ENCODE results near the gene TIGD1. TPM values are rescaled to one million over a fixed set of nuclear protein-coding genes. Genes with fewer than 3 reads are reported as not detected.
"Not testable (repeated sequence)": the region's sequence is repeated elsewhere in the genome, so short reads cannot be mapped to it uniquely, and the experiment has no call there.

TIGD1 gene
- total RNA-seq, 5 donors from 2014 or later (not counting 1 experiment from before 2014, with no cell fraction given), result 15.6 to 20.4 (median 16.9) TPM

- ChIA-PET CTCF (no interaction called here), POLR2A (no interaction called here)
- Mint-ChIP-seq H3K4me3 (no peak overlapping the region), H3K27ac (no peak overlapping the region), H3K36me3 (no peaks in the 10 kb centered on the region), H3K27me3 (peaks cover 19 to 30% of the 10 kb centered on the region in 2 donors), H3K9me3 (no peaks in the 10 kb centered on the region), H3K4me1 (peaks cover 4 to 7% (median 4%) of the 10 kb centered on the region in 3 donors)
- WGBS (ENCODE audit: insufficient coverage), result 83% methylated on average over 6 of the region's 14 CpGs
- no peaks in the 10 kb centered on the region for H3K36me3 ChIP-seq (ENCODE audit: control insufficient read depth in 2 of 2, extremely low read depth in 1 of 2, insufficient read depth in 1 of 2, low read length in 1 of 2)
- peaks cover 0 to 9% of the 10 kb centered on the region in 2 experiments for H3K4me1 ChIP-seq (ENCODE audit: control insufficient read depth in 1 of 2, extremely low read depth in 1 of 2, insufficient read depth in 2 of 2, low read length in 2 of 2)
- H3K4me3 ChIP-seq (ENCODE audit: control insufficient read depth in 1 of 2, extremely low read depth in 1 of 2, low read length in 1 of 2), result no peak overlapping the region
- DNase-seq (no peak), ATAC-seq (replicated peaks in 1 of 4) (no peak)
- peaks cover 0 to 60% of the 10 kb centered on the region in 2 experiments for H3K27me3 ChIP-seq (replicated peaks in 1 of 2; ENCODE audit: control insufficient read depth in 2 of 2, extremely low read depth in 1 of 2, insufficient read depth in 2 of 2, low read length in 1 of 2)
- H3K9me3 ChIP-seq, result no peaks in the 10 kb centered on the region
- no peak overlapping the region for H3K27ac ChIP-seq (ENCODE audit: low read length)
Observed at GRCh38 chr2:232534940-232535651, 15.3 kb downstream of the TIGD1 start.

DNA sequence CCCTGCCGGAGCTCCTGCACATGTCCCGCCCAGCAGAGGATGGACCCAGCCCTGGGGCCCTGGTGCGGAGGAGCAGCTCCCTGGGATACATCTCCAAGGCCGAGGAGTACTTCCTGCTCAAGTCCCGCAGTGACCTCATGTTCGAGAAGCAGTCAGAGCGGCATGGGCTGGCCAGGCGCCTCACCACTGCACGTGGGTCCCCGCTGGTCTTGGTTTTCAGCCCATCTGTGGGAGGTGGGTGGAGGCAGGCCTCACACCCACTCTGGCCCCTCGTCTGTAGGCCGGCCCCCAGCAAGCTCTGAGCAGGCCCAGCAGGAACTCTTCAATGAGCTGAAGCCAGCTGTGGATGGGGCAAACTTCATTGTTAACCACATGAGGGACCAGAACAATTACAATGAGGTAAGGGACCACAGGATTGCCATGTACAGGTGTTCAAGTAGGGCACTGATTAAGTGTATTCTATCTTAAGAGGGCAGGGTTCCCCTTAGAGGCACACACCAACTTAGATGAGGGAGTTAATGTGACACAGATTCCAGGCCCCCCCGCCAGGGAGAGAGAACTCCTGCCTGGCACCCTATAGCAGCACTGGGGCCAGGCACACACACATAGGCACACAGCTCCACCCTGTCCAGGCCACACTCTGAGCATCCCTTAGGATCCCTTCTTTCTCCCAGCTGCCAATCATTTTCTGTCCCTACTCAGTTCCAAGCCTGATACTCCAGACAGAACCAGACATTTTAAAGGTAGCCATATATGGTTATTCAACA is 16.2 kb downstream of the TIGD1 start:
- 81% methylated on average over 11 of the region's 13 CpGs for WGBS (ENCODE audit: insufficient coverage)
- H3K9me3 ChIP-seq, result no peaks in the 10 kb centered on the region
- Mint-ChIP-seq H3K4me1 (peaks cover 6 to 9% (median 7%) of the 10 kb centered on the region in 3 donors), H3K27me3 (peaks cover 19 to 30% of the 10 kb centered on the region in 2 donors), H3K27ac (no peak overlapping the region), H3K36me3 (no peaks in the 10 kb centered on the region), H3K4me3 (no peak overlapping the region), H3K9me3 (no peaks in the 10 kb centered on the region)
- ATAC-seq (replicated peaks in 1 of 4) (no peak), DNase-seq (no peak)
- peaks cover 0 to 6% of the 10 kb centered on the region in 2 experiments for H3K4me1 ChIP-seq (ENCODE audit: control insufficient read depth in 1 of 2, extremely low read depth in 1 of 2, insufficient read depth in 2 of 2, low read length in 2 of 2)
- H3K27ac ChIP-seq (ENCODE audit: low read length), result no peak overlapping the region
- no peak overlapping the region for H3K4me3 ChIP-seq (ENCODE audit: control insufficient read depth in 1 of 2, extremely low read depth in 1 of 2, low read length in 1 of 2)
- peaks cover 0 to 67% of the 10 kb centered on the region in 2 experiments for H3K27me3 ChIP-seq (replicated peaks in 1 of 2; ENCODE audit: control insufficient read depth in 2 of 2, extremely low read depth in 1 of 2, insufficient read depth in 2 of 2, low read length in 1 of 2)
- H3K36me3 ChIP-seq (ENCODE audit: control insufficient read depth in 2 of 2, extremely low read depth in 1 of 2, insufficient read depth in 1 of 2, low read length in 1 of 2), result no peaks in the 10 kb centered on the region
- ChIA-PET CTCF (no interaction called here), POLR2A (no interaction called here)

DNA sequence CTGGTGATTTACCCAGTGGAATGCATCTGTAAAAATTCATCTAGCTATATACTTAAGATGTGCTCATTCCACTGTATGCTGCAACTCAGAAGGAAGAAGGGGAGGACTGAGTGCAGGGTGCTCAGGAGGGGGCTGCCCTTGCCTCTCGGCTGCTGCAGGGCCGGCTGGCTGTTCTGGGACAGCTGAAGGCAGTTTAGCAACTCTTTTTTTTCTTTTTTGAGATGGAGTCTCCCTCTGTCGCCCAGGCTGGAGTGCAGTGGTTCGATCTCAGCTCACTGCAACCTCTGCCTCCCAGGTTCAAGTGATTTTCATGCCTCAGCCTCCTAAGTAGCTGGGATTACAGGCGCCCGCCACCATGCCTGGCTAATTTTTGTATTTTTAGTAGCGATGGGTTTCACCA is 17.5 kb downstream of the TIGD1 start:
- CTCF ChIA-PET; ATAC-seq (replicated peaks in 1 of 4); DNase-seq; H3K9me3 ChIP-seq; H3K36me3 ChIP-seq (ENCODE audit: control insufficient read depth in 2 of 2, extremely low read depth in 1 of 2, insufficient read depth in 1 of 2, low read length in 1 of 2); H3K27ac ChIP-seq (ENCODE audit: low read length); H3K4me3 Mint-ChIP-seq; H3K4me3 ChIP-seq (ENCODE audit: control insufficient read depth in 1 of 2, extremely low read depth in 1 of 2, low read length in 1 of 2); H3K27ac Mint-ChIP-seq; H3K36me3 Mint-ChIP-seq; H3K9me3 Mint-ChIP-seq; POLR2A ChIA-PET: not testable (repeated sequence)
- Histone ChIP-seq H3K4me1 (ENCODE audit: control insufficient read depth in 1 of 2, extremely low read depth in 1 of 2, insufficient read depth in 2 of 2, low read length in 2 of 2) (peaks cover 0 to 15% of the 10 kb centered on the region in 2 experiments), H3K27me3 (replicated peaks in 1 of 2; ENCODE audit: control insufficient read depth in 2 of 2, extremely low read depth in 1 of 2, insufficient read depth in 2 of 2, low read length in 1 of 2) (peaks cover 0 to 73% of the 10 kb centered on the region in 2 experiments)
- WGBS (ENCODE audit: insufficient coverage), result 84% methylated on average over 5 of the region's 7 CpGs
- Mint-ChIP-seq H3K27me3 (peaks cover 27 to 35% of the 10 kb centered on the region in 2 donors), H3K4me1 (peaks cover 13 to 15% (median 14%) of the 10 kb centered on the region in 3 donors)

DNA sequence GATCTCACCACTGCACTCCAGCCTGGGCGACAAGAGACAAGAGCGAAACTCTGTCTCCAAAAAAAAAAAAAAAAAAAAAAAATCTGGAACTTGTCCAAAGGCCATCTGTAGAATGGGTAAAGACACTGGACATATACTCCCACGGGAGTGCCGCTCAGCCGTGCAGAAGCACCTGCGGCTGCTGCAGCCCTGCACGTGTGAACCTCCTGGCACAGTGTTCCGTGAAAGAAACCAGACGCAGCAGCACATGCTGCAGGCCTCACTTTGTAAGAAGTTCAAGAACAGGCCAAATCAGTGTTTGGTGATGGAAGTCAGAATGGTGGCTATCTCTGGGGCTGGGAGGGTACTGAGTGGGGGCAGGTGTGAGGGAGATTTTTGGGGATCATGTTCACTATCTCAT is 17.9 kb downstream of the TIGD1 start:
- Mint-ChIP-seq H3K27ac (no peak overlapping the region), H3K4me3 (no peak overlapping the region), H3K9me3 (no peaks in the 10 kb centered on the region), H3K4me1 (peaks cover 13 to 16% (median 14%) of the 10 kb centered on the region in 3 donors), H3K27me3 (peaks cover 27 to 36% of the 10 kb centered on the region in 2 donors), H3K36me3 (no peaks in the 10 kb centered on the region)
- Histone ChIP-seq H3K9me3 (no peaks in the 10 kb centered on the region), H3K27ac (ENCODE audit: low read length) (no peak overlapping the region), H3K27me3 (replicated peaks in 1 of 2; ENCODE audit: control insufficient read depth in 2 of 2, extremely low read depth in 1 of 2, insufficient read depth in 2 of 2, low read length in 1 of 2) (peaks cover 0 to 73% of the 10 kb centered on the region in 2 experiments), H3K4me3 (ENCODE audit: control insufficient read depth in 1 of 2, extremely low read depth in 1 of 2, low read length in 1 of 2) (no peak overlapping the region), H3K36me3 (ENCODE audit: control insufficient read depth in 2 of 2, extremely low read depth in 1 of 2, insufficient read depth in 1 of 2, low read length in 1 of 2) (no peaks in the 10 kb centered on the region), H3K4me1 (ENCODE audit: control insufficient read depth in 1 of 2, extremely low read depth in 1 of 2, insufficient read depth in 2 of 2, low read length in 2 of 2) (peaks cover 0 to 15% of the 10 kb centered on the region in 2 experiments)
- POLR2A ChIA-PET, result no interaction called here
- WGBS (ENCODE audit: insufficient coverage), result 85% methylated on average over 8 of the region's 9 CpGs
- no peak for ATAC-seq (replicated peaks in 1 of 4)
- no peak for DNase-seq
- CTCF ChIA-PET, result interaction anchor here in 1 of 2 donors (0.8 kb wide), 1 partner anchor 1327 kb away, joined by 5 read pairs; no protein-coding TSS in a partner anchor

DNA sequence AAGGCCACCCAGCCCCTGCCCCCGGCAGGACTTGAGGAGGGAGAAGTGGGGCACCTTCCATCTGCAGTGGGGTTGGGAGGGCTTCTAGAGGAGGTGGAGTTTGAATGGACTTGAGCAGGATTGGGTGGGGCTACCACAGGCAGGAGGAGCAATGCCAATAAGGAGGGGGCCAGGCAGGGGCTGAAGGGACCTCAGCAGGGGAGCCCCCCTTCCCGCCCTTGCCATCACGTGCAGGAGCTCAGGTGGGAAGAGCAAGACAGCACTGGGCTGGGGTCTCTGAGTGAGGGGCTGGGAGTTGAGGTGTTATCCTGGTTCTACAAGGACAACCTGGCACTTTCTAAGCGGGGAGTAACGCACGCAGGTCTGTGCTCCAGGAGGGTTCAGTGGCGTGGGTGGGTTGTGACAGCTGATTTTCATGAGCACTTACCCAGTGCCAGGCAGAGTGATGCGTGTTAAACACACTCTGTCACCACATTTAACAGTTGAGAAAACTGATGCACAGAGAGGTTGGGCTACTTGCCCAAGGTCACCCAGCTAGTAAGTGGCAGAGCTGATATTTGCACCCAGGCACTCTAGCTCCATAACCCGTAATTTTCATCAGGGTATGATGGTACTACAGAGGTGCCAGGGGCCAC is 19.6 kb downstream of the TIGD1 start:
- Mint-ChIP-seq H3K27ac (peak overlapping the region in 1 of 2 donors; percentile 49), H3K9me3 (no peaks in the 10 kb centered on the region), H3K4me1 (peaks cover 13 to 16% (median 14%) of the 10 kb centered on the region in 3 donors), H3K36me3 (no peaks in the 10 kb centered on the region), H3K27me3 (peaks cover 20 to 46% of the 10 kb centered on the region in 2 donors), H3K4me3 (no peak overlapping the region)
- ChIA-PET POLR2A (no interaction called here), CTCF (no interaction called here)
- WGBS (ENCODE audit: insufficient coverage), result 80% methylated on average over 7 of the region's 9 CpGs
- no peaks in the 10 kb centered on the region for H3K36me3 ChIP-seq (ENCODE audit: control insufficient read depth in 2 of 2, extremely low read depth in 1 of 2, insufficient read depth in 1 of 2, low read length in 1 of 2)
- H3K27me3 ChIP-seq (replicated peaks in 1 of 2; ENCODE audit: control insufficient read depth in 2 of 2, extremely low read depth in 1 of 2, insufficient read depth in 2 of 2, low read length in 1 of 2), result peaks cover 2 to 74% of the 10 kb centered on the region in 2 experiments
- ATAC-seq (replicated peaks in 1 of 4) (no peak), DNase-seq (no peak)
- no peak overlapping the region for H3K4me3 ChIP-seq (ENCODE audit: control insufficient read depth in 1 of 2, extremely low read depth in 1 of 2, low read length in 1 of 2)
- H3K27ac ChIP-seq (ENCODE audit: low read length), result no peak overlapping the region
- H3K4me1 ChIP-seq (ENCODE audit: control insufficient read depth in 1 of 2, extremely low read depth in 1 of 2, insufficient read depth in 2 of 2, low read length in 2 of 2), result peaks cover 0 to 15% of the 10 kb centered on the region in 2 experiments
- no peaks in the 10 kb centered on the region for H3K9me3 ChIP-seq

- Mint-ChIP-seq H3K9me3 (no peaks in the 10 kb centered on the region), H3K4me3 (no peak overlapping the region), H3K36me3 (no peaks in the 10 kb centered on the region), H3K4me1 (peaks cover 13 to 16% (median 14%) of the 10 kb centered on the region in 3 donors), H3K27me3 (peaks cover 20 to 45% of the 10 kb centered on the region in 2 donors), H3K27ac (no peak overlapping the region)
- Histone ChIP-seq H3K36me3 (ENCODE audit: control insufficient read depth in 2 of 2, extremely low read depth in 1 of 2, insufficient read depth in 1 of 2, low read length in 1 of 2) (no peaks in the 10 kb centered on the region), H3K4me3 (ENCODE audit: control insufficient read depth in 1 of 2, extremely low read depth in 1 of 2, low read length in 1 of 2) (no peak overlapping the region), H3K27ac (ENCODE audit: low read length) (no peak overlapping the region), H3K4me1 (ENCODE audit: control insufficient read depth in 1 of 2, extremely low read depth in 1 of 2, insufficient read depth in 2 of 2, low read length in 2 of 2) (peaks cover 0 to 15% of the 10 kb centered on the region in 2 experiments), H3K9me3 (no peaks in the 10 kb centered on the region), H3K27me3 (replicated peaks in 1 of 2; ENCODE audit: control insufficient read depth in 2 of 2, extremely low read depth in 1 of 2, insufficient read depth in 2 of 2, low read length in 1 of 2) (peaks cover 2 to 74% of the 10 kb centered on the region in 2 experiments)
- CTCF ChIA-PET, result no interaction called here
- DNase-seq, result no peak
- WGBS (ENCODE audit: insufficient coverage), result 90% methylated on average over 12 of the region's 17 CpGs
- no peak for ATAC-seq (replicated peaks in 1 of 4)
- POLR2A ChIA-PET, result no interaction called here
Observed at GRCh38 chr2:232529806-232530547, 20.4 kb downstream of the TIGD1 start.
